Inflammatory macrophage treated with lipopolysaccharide for 4 hours (primary cell): ENCODE measurements around the gene TCOF1.

Source experiments
- DNase-seq: peaks from one replicate; pipeline ENCODE4 v3.0.0-alpha.2; 2020

Gene TCOF1

DNA sequence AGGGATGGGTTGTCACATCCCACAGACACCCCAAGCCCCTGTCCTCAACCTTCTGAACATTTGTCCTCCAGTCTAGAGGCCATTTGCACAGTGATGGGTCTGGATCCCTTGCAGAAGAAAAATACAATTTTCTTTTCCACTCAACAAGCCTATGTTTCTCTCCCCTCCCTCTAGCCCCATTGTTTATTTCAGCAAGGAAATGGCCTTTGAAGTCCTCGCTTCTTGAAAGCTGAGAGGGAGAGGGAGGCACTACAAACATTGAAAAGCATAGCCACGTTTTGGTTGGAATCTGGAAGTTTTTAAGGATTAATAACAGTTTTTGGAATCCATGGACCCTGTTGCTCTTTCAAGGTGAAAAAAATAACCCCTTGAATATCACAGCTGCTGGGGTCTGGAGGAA, 30.8 kb upstream of the TCOF1 start:
- no peak for DNase-seq

- no peak for DNase-seq
Observed at GRCh38 chr5:150327139-150327538, 30.4 kb upstream of the TCOF1 start.

- DNase-seq, result peak; percentile 12
Observed at GRCh38 chr5:150328515-150328914, 29.0 kb upstream of the TCOF1 start.

DNA sequence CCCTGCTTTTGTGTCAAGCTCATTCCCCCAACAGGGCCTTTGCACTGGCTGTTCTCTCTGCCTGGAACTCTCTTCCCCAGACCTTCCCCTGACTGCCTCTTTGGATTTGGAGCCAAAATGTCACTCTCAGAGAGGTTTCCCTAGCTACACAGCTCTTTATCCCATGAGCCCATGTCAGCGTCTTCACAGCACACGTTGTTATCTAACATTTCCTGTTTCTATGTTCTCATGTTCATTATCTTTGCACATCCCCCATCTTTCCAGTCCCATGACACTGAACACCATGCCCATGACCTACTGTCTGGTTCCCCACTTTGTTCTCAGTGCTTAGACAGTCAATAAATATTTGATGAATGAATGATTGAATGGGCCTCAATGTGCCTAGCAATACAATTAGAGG, 28.5 kb upstream of the TCOF1 start:
- DNase-seq, result peak; percentile 24

DNA sequence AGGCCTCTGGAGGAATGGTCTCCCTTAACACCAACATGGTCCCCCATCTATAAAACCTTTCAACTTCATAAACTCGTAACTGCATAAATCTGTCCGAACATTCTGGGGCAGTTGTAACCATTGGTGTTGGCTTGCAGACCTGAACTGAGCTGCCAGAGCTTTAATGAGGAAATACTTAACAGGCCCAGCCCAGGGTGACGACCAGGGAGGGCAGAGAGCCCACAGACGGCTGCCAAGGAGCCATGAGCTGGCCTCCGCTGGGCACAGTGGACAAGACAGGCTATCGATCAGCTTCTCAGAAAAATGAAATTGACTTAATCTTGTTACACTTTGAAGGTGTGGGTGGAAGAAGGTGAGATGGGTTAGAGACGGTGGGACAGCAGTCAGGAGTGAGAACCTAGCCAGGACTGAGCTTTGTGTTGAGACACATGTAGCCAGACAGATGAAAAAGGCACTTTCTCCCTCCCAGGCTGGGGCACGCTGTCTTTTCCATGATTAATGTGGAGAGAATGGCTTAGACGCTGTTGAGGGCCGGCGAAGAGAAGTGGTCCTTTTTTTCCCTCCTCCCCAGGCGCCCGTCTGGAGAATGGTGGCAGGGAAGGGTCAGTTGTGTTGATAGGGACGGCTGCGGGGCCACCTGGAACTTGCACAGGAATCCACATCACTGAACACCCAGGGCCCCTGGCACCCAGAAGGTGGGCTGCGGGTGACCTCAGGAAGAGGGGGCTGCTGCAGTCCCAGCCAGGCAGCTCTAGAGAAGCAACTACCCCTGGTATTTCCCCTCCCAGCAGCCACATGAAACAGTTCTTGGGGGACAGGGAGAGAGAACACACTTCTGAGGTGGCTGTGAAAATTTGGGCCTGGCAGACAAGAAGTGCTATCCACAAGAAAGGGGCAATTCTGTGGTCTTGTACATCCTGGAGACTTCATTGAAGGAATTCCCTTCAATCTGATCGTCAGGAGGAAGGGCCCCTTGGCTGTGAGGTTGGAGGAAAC, 27.3 kb upstream of the TCOF1 start:
- no peak for DNase-seq

DNA sequence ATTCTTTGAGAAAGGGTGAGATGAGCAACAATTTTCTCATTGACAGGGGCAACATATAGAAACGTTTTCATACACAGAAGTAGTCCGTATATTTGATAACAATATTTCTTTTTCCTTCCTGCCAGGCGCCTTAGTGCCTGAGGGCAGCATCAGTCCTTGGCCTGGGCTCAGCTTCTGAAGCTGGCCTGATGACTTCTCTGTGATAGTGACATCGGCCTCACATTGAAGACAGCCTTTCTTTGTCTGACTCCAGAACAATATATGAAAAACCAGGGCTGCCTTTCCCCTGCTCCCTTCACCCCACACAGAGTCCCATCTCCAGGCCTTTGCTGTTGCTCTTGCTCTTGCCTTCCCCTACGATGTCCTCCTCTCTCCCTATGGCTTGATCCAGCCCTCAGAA, 24.1 kb upstream of the TCOF1 start:
- DNase-seq, result no peak

DNA sequence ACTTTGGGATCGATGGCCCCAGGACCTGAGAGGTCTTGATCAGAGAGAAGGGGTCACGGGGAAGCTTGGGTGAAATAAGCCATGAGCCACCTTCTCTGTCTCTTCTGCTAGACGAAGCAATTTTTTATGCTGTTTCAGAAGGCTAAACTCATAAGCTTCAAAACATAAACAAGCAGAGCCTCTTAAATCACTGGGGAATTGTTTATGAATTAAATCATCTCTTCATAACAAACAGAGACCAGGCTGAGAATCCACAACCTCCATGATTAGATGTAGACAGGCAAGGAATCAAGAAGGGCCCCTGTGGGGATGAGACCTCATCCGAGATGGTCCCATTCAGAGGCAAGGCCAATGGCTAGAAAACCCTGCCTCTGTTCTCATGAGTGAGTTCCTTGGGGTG, 21.7 kb upstream of the TCOF1 start:
- no peak for DNase-seq

DNA sequence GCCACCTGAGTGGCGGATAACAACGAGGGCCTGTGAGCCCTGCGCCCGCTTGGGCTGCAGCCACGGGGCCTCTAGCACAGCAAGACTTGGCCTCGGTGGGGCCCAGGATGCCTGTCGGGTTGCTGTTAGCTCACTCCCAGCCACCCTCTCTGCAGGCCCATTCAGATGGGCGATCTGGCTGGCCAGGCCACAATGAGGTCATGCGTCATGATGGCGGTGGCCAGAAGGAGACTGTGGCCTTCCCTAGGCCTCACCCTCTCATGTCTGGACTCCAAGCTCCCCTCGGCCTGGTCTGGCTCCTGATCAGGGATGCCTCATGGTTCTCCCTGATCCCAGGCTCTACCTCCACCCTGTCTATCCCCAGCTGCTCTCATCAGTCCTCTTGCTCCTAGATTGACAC, 19.0 kb upstream of the TCOF1 start:
- DNase-seq, result no peak

DNA sequence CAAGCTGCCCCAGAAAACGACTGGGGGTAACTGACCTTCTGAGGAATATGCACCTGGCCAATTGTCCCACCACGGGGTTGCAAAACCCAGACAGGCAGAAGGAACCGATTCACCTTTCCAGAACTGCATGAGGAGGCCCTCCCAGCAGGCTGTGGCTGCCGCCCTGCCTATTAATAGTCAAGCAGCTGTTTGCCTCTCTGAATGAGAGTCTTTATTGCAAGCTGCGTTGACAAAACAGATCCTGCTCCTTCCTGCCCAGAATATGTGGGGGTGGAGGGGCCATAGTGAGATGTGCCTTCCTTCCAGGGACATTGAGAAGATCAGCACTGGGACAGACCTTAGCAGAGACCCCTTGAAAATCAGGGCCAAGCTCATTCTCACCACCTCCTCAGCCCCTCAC, 18.3 kb upstream of the TCOF1 start:
- DNase-seq, result no peak

DNA sequence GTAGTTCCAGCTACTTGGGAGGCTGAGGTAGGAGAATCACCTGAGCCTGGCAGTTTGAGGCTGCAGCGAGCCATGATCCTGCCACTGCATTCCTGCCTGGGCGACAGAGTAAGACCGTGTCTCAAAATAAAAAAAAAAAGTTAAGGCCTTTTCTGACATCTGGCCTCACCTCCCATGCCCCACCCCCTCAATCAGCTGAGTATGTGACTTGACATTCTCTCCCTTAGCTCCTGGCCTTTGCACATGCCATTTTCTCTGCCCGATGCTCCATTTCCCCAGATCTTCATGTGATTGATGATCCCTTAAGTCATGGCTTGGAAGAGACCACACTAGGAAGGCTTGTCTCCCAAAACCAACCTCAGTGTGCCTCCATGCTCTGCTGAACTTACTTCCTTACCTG, 17.7 kb upstream of the TCOF1 start:
- DNase-seq, result no peak

GRCh38 chr5:150340614-150341255, 16.8 kb upstream of the TCOF1 start:
- DNase-seq, result peak; percentile 62

DNA sequence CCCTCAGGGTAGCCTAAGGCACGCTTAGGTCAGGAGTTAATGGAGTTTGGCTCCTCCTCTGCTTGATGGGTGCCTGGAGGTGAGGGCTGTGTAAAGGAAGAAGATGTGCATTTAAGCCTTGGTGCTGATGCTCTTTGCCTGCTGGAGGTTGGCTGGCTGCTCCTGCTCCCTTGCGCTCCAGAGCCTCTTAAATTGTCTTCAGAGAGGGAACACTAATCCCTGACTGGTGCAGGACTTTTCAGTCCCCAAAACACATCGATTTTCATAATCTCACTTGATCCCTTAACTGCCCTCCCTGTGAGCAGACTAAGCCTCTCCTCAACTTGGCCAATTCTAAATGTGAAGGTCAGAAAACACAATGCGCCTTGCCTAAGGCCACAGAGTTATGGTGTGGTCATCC, 16.2 kb upstream of the TCOF1 start:
- no peak for DNase-seq

DNA sequence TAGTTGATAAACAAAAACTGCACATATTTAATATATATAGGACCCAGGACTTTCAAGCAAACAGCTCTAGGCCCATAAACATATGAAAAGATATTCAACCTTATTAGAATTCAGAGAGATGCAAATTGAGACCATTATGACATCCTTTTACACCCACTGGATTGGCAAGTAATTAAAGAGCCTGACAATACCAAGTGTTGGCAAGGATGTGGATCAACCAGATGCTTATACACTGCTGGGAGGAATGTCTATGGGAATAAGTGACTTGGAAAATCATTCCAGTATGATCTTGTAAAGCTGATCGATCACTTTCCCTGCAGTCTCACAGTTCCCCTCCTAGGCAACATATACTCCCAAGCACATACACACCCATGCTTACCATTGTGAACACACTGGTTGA, 15.5 kb upstream of the TCOF1 start:
- no peak for DNase-seq

- no peak for DNase-seq
Observed at GRCh38 chr5:150342583-150342982, 14.9 kb upstream of the TCOF1 start.

DNA sequence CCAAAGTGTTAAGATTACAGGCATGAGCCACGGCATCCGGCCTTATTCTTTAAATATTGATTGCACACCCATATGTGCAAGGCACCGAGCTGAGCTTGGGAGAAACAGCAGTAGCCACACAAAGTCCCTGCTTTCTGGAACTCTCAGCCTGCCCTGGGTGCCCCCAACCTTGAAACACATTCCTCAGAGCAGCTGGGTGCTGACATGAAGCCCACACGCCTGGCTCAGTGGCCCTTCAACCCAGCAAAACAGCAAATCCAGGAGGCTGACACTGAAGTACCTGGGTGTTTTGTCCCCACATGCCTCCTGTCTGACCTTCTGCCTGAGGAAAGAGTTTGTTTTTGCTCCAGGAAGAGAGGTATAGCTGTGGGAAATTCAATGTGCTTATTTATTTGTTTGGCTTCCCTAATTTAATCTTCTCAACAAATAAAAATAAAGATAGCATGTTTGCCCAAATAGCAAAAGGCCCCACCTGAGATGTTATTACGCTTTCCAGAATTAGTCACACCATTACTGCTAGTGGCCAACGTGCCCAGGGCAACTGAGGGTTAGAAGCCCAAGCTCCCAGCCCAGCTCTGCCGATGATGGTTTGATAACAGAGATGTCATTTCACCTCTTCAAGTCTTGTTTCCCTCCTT, 13.4 kb upstream of the TCOF1 start:
- DNase-seq, result no peak

- no peak for DNase-seq
Observed at GRCh38 chr5:150345716-150346115, 11.8 kb upstream of the TCOF1 start.

DNA sequence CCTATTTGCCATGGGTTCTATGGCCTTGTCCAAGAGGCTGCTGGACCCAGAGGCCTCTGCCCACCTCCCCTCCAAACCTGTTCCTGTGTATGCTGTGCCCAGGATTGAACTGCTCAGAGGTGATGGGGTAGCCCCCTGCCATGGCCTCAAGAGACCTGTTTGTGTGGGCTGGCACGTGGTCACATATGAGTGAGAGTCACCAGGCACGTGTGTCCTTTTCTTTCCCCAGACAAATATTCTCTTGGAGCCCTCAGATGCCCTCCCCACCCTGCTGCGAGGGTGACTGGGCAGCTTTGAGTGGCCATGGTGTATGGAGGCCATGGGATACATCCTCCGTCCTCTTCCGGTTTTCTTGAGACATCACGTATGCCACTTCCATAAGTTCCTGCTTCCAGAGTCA, 10.9 kb upstream of the TCOF1 start:
- DNase-seq, result no peak

GRCh38 chr5:150347003-150347402, 10.5 kb upstream of the TCOF1 start:
- no peak for DNase-seq

DNA sequence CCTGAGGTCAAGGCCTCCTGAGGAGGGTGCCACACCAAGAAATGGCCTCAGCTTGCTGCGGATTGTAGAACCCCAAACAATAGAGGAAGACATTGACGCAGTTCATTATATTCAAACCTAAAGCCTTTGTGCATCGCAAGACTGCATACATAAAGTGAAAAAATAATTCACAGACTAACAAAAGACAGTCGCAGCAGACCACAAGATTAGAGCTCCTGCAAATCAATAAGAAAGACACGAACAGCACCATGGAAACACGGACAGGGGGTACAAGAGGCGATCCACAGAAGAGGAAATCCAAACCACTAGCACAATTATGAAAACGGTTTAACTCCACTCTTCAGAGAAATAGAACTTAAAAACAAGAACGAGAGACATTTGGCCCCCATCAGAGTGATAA, 10.0 kb upstream of the TCOF1 start:
- DNase-seq, result no peak

DNA sequence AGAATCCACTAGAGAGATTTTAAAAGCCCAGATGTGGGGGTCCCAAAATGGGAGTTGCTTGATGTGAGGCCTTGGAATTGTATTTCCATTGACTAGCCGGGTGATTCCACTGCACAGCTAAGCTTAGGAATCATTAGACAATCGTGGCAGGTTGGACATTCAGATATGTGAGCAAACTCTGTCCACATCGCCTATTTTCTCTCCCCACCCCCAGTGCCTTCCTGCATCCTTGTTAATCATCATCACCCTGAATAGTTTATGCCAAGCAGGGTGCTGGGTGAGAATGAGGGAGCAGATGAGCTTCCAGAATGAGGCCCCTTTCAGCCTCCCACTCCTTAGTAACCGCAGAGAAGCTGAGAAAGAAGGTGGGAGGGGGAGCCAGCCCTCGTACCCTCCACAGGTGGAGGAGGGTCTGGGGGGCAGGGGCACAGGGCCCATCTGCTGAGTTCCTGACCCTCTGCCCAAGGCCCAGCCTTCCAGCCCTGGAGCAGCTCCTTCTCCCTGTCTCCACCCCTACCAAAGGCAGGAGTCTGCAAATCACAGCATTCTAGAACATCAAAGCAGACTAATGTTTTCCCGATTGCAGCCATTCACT, 7.7 kb upstream of the TCOF1 start:
- no peak for DNase-seq

DNA sequence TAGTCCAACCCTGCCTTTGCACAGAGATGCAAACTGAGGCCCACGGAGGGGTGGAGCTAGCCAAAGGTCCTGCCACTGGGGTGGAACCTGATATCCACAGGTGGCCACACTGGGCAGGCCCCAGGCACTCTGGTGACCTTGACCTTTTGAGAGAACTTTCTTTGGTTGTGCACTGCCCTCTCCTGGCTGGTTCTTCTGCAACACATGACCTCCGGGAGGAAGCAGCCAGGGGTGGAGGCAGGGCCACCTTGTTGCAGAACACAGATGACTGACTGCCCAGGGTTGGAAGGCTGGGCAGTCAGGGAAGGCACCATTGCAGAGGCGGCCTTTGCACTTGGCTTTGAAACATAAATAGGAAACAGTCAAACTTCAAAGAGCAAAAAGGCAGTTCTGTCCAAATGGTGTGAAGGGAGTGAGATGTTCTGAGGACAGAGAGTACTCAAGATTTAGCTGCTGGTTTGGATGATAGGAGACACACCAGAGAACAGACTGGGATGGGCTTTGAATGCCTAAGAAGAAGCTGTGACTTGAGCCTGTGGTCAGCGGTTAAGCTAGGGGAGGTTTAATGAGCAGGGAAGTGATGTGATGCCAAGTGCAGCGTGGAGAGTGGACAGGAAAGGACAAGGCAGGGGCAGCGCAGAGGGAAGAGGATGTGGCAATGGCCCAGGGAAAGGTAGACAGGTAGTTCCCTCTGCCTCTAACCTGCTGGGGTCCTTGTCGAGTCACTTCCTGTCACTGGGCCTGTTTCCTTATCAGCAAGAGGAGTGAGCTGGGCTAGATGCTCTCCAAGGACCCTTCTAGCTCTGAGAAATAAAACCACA, 6.8 kb upstream of the TCOF1 start:
- DNase-seq, result peak; percentile 79

GRCh38 chr5:150352244-150353031, 5.1 kb upstream of the TCOF1 start:
- peak; percentile 24 for DNase-seq
